ENCODE results near the gene PATZ1.

DNA sequence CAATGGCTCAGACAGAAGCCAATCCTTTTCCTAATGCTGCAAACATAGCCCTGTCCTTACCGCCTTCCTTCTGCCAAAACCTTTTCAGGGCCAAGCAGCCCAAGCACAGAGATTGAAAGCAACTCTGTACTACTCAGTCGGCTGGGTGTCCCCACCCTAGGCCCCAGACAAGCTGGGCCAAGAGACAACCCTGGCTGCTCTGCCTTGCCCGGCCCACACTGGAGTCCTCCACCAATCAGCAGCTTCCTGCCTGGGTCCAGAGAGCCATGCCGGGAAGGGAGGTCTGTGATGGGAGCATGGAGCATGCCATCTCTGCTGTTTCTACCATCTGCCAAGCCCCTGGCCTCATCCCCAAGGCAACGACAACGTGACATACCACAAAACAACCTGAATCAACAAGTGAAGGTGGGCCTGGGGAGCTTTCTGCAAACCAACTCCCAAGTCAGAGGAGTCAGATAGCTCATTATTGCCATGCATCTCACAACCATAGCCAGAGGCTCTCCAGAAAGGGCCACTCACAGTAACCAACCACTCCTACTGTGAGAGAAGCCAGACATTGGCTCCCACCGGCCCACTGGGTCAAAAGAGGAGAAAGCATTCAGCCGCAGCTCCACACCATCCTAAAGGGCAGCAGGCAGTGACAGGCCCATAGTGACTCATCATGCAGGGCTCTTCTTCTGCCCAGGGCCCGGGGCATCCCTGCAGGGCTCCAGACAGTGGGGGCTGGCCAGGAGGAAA, 18.2 kb downstream of the PATZ1 start:
- TF ChIP-seq CTCF (IDR thresholded peaks at IDR 0.05) (no peak), MAZ (IDR thresholded peaks at IDR 0.05; ENCODE audit: borderline replicate concordance, low read depth, low read length) (no peak), PHF8 (IDR thresholded peaks at IDR 0.05; ENCODE audit: borderline replicate concordance, low read depth) (no peak), POLR2A (IDR thresholded peaks at IDR 0.05; ENCODE audit: low read length) (no peak), JUNB (IDR thresholded peaks at IDR 0.05) (no peak), RCOR1 (IDR thresholded peaks at IDR 0.05; ENCODE audit: low read depth, low read length) (no peak), NFE2L2 (conservative IDR thresholded peaks at IDR 0.05; ENCODE audit: low read length) (no peak), EP300 (IDR thresholded peaks at IDR 0.05) (no peak), NR3C1 (IDR thresholded peaks at IDR 0.05) (no peak), POLR2AphosphoS2 (conservative IDR thresholded peaks at IDR 0.05; ENCODE audit: low read length) (no peak), CBX8 (IDR thresholded peaks at IDR 0.05) (no peak)
- TF ChIP-seq, protein P1, sequence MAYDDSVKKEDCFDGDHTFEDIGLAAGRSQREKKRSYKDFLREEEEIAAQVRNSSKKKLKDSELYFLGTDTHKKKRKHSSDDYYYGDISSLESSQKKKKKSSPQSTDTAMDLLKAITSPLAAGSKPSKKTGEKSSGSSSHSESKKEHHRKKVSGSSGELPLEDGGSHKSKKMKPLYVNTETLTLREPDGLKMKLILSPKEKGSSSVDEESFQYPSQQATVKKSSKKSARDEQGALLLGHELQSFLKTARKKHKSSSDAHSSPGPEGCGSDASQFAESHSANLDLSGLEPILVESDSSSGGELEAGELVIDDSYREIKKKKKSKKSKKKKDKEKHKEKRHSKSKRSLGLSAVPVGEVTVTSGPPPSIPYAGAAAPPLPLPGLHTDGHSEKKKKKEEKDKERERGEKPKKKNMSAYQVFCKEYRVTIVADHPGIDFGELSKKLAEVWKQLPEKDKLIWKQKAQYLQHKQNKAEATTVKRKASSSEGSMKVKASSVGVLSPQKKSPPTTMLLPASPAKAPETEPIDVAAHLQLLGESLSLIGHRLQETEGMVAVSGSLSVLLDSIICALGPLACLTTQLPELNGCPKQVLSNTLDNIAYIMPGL (CRISPR knock-in tag; IDR thresholded peaks at IDR 0.05; ENCODE audit: borderline replicate concordance) = no peak
- TF ChIP-seq, protein P2, sequence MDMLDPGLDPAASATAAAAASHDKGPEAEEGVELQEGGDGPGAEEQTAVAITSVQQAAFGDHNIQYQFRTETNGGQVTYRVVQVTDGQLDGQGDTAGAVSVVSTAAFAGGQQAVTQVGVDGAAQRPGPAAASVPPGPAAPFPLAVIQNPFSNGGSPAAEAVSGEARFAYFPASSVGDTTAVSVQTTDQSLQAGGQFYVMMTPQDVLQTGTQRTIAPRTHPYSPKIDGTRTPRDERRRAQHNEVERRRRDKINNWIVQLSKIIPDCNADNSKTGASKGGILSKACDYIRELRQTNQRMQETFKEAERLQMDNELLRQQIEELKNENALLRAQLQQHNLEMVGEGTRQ (IDR thresholded peaks at IDR 0.05) = no peak

All from A549 (cell line).